Pulmonary artery endothelial cell (primary cell): ENCODE results near the gene PXDN. TPM values are rescaled to one million over a fixed set of nuclear protein-coding genes. Genes with fewer than 3 reads are reported as not detected.
"Not testable (repeated sequence)": the region's sequence is repeated elsewhere in the genome, so short reads cannot be mapped to it uniquely, and the experiment has no call there.

Experiments
- DNase-seq: peaks from one replicate; pipeline ENCODE4 v3.0.0-alpha.2; 2011; ENCODE audit warnings: low read depth, low spot score
- total RNA-seq: library from RNA; depleted of rRNA; stranded (reverse); fragments of >200 nt; gene quantifications from 2 replicates; pipeline ENCODE4 v1.2.3, GENCODE V29; 2014

Gene PXDN
- total RNA-seq, 1 donor from 2014 or later: 307 TPM

GRCh38 chr2:1726558-1726957 is 17.8 kb downstream of the PXDN start:
- DNase-seq: no peak

- not testable (repeated sequence) for DNase-seq
These were observed 20.0 kb downstream of the PXDN start for GRCh38 chr2:1724351-1724750.

GRCh38 chr2:1723397-1724042 is 20.8 kb downstream of the PXDN start:
- DNase-seq: peak; percentile 37

GRCh38 chr2:1722692-1723091 is 21.6 kb downstream of the PXDN start:
- no peak for DNase-seq

GRCh38 chr2:1721706-1722646 is 22.3 kb downstream of the PXDN start:
- DNase-seq: peak; percentile 89

- DNase-seq: no peak
These were observed 25.7 kb downstream of the PXDN start for GRCh38 chr2:1718339-1719220.

- peak; percentile 97 for DNase-seq
These were observed 27.2 kb downstream of the PXDN start for GRCh38 chr2:1717113-1717512.

GRCh38 chr2:1716441-1716840 is 27.9 kb downstream of the PXDN start:
- DNase-seq: no peak

- DNase-seq: not testable (repeated sequence)
These were observed 28.4 kb downstream of the PXDN start for GRCh38 chr2:1716014-1716305.

GRCh38 chr2:1715184-1716013 is 28.9 kb downstream of the PXDN start:
- peak; percentile 48 for DNase-seq

- no peak for DNase-seq
These were observed 29.8 kb downstream of the PXDN start for GRCh38 chr2:1714291-1715064.

- DNase-seq: no peak
These were observed 30.5 kb downstream of the PXDN start for GRCh38 chr2:1713839-1714236.

- DNase-seq: no peak
These were observed 31.0 kb downstream of the PXDN start for GRCh38 chr2:1713142-1713838.

GRCh38 chr2:1709946-1710560 is 34.3 kb downstream of the PXDN start:
- no peak for DNase-seq

- DNase-seq: no peak
These were observed 35.0 kb downstream of the PXDN start for GRCh38 chr2:1709335-1709605.

GRCh38 chr2:1708476-1709334 is 35.6 kb downstream of the PXDN start:
- no peak for DNase-seq

- peak; percentile 85 for DNase-seq
These were observed 36.4 kb downstream of the PXDN start for GRCh38 chr2:1707771-1708418.
